Common myeloid progenitor, CD34-positive (primary cell): ENCODE results near the gene EMB.
"Not testable (repeated sequence)": the region's sequence is repeated elsewhere in the genome, so short reads cannot be mapped to it uniquely, and the experiment has no call there.

Source experiments
- CTCF ChIA-PET: fragments of 350-600 bp; sonication (Branson Sonifier 250); formaldehyde crosslinking; loops from one replicate; lab custom pipeline; 2021; ENCODE audit warnings: antibody characterized with exemption; lab: Charles Lee
- POLR2A ChIA-PET: fragments of 350-600 bp; sonication (Branson Sonifier 250); formaldehyde crosslinking; loops from one replicate; lab custom pipeline; 2021; ENCODE audit warnings: antibody characterized with exemption; lab: Charles Lee
- DNase-seq, 3 donors: peaks; one replicate each; pipeline versions ENCODE4 v3.0.0 to v3.0.0-alpha.2; 2013
- H3K27ac ChIP-seq, 2 experiments: 1 replicate in 1 of 2; 2 replicates in 1 of 2; pipeline ENCODE4 v1.7.0; 2013; ENCODE audit warnings: inconsistent platforms in 2 of 2, low read length in 2 of 2, mild to moderate bottlenecking in 2 of 2, low read depth in 1 of 2, moderate library complexity in 1 of 2; ENCODE audit not compliant: severe bottlenecking in 2 of 2, insufficient read depth in 1 of 2, poor library complexity in 1 of 2
- H3K27me3 ChIP-seq, 5 experiments: replicated peaks in 2 of 5; 1 replicate in 3 of 5; 2 replicates in 2 of 5; pipeline versions ENCODE4 v1.6.1 to v1.7.0; 2013; ENCODE audit warnings: low read length in 4 of 5, mild to moderate bottlenecking in 2 of 5, moderate library complexity in 2 of 5, inconsistent platforms in 1 of 5; ENCODE audit not compliant: insufficient read depth in 5 of 5, control insufficient read depth in 4 of 5
- H3K36me3 ChIP-seq, 4 experiments: 1 replicate in 2 of 4; 2 replicates in 2 of 4; pipeline versions ENCODE4 v1.6.1 to v1.7.0; 2013; ENCODE audit warnings: low read length in 3 of 4, control low read depth in 1 of 4, mild to moderate bottlenecking in 1 of 4; ENCODE audit not compliant: control insufficient read depth in 4 of 4, insufficient read depth in 4 of 4
- H3K4me1 ChIP-seq, 4 experiments: 1 replicate in 3 of 4; 2 replicates in 1 of 4; pipeline versions ENCODE4 v1.6.1 to v1.7.1; 2013; ENCODE audit warnings: low read length in 3 of 4, mild to moderate bottlenecking in 3 of 4, control low read depth in 1 of 4, inconsistent platforms in 1 of 4, moderate library complexity in 1 of 4; ENCODE audit not compliant: control insufficient read depth in 4 of 4, insufficient read depth in 4 of 4; ENCODE audit errors: control extremely low read depth in 1 of 4
- H3K4me3 ChIP-seq, 7 experiments: 1 replicate in 4 of 7; 2 replicates in 3 of 7; pipeline versions ENCODE4 v1.5.1 to v1.7.0; 2013; ENCODE audit warnings: mild to moderate bottlenecking in 7 of 7, low read length in 6 of 7, moderate library complexity in 6 of 7, inconsistent platforms in 2 of 7, low read depth in 2 of 7, control low read depth in 1 of 7; ENCODE audit not compliant: insufficient read depth in 4 of 7, control insufficient read depth in 1 of 7; ENCODE audit errors: extremely low read depth in 1 of 7
- H3K9me3 ChIP-seq, 5 experiments: 1 replicate in 4 of 5; 2 replicates in 1 of 5; pipeline versions ENCODE4 v1.6.1 to v1.7.1; 2013; ENCODE audit warnings: low read length in 4 of 5, mild to moderate bottlenecking in 2 of 5, inconsistent platforms in 1 of 5, low read depth in 1 of 5, moderate library complexity in 1 of 5; ENCODE audit not compliant: control insufficient read depth in 4 of 5, insufficient read depth in 2 of 5; ENCODE audit errors: control extremely low read depth in 1 of 5
- WGBS: methylation state at CpG from one replicate; pipeline ENCODE4 v1.1.5; 2013; ENCODE audit not compliant: insufficient coverage; 5-methylcytosine and 5-hydroxymethylcytosine counted together

The EMB gene

DNA sequence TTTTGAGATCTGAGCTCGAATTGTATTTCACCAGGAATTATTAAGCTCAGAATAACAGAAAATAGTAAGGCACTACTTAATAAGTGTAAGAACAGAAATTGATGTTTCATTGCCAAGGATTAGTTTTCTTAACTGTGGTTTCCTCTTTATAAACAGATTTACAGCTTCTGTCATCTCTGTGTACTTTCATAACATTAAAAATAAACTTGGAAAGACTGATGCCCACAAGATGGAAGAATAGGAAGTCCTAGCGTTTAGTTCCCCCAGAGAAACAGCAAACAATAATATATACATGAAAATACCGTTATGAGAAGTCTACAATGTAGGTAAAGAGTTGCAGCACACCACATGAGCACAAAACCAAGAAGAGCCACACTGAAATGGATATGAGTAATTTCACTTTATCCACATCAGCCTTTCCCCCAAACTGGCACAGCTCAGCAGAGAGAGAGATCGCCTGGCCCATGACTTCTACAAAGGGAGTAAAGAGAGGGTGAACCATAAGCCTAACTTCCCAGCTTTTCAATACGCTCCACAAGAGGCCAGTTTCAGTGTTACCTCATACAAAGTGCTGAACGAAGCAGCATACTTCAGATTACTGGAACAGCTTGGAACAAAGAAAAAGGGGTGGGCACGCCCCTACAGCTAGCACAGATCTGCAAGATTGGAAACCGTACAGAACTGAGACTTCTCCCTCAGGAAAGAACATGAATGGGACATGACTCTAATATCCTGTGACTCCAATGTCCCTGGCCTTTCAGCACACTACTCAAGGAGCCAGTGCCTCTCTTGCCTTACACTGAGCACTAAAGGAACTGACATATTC is 75.4 kb downstream of the EMB start:
- Histone ChIP-seq H3K27ac (peak overlapping the region; percentile 33 to 51), H3K36me3 (no peaks in the 10 kb centered on the region), H3K4me1 (peaks cover 12 to 28% (median 20%) of the 10 kb centered on the region in 4 experiments), H3K9me3 (peaks cover 0 to 7% (median 4%) of the 10 kb centered on the region in 5 experiments), H3K27me3 (no peaks in the 10 kb centered on the region), H3K4me3 (peak overlapping the region in 3 of 7 experiments; percentile 19 to 52 (median 51))
- POLR2A ChIA-PET: no interaction called here
- 24% methylated on average over 4 of the region's 8 CpGs for WGBS
- CTCF ChIA-PET: no interaction called here
- peak; percentile 14 to 76 (median 50) for DNase-seq

DNA sequence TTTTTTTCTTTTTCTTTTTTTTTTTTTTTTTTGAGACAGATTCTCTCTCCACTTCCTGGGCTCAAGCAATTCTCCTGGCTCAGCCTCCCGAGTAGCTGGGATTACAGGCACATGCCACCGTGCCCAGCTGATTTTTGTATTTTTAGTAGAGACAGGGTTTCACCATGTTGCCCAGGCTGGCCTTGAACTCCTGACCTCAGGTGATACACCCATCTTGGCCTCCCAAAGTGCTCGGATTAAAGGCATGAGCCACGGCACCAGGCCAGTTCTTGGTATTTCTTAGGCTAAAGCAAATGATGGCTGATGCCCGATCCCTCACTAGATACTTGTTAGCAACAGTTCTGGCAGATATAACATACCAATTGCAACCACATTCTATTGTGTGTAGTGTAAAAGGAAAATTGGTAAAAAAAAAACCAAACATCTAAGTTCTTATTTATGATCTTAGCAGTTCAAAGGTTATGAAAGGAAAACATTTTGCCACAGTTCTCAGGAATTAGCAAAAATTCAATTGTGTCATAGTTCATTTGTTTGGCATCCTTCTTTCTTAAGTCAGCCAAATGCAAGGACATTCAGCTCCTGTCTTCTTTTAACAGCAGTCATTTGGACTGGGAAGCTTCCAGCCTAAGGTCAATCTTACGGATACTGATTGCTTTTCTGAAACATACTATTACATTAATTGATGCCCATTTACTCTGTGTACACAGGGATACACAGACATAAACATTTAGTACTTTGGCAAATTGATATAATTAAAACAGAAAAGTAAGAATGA is 76.4 kb downstream of the EMB start:
- 20% methylated on average over 4 of the region's 6 CpGs for WGBS

DNA sequence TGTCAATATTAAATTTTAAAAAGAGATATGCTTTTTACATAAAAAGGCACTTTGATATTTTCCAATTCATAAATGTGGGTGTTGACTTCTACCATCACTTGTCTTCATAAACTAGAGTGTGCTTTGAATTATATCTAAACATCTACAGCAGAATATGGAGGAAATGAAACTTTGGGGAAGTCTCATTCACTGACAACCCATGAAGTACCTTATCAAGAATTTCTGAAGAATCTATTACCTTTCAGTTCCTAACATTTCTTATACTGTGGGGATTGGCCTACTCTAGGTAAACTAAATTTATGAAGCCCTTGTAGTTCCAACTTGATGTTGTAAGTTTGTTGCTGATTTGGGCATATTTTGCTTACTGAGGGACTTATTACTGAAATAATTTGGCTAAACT is 81.9 kb downstream of the EMB start:
- no peaks in the 10 kb centered on the region for H3K27me3 ChIP-seq
- peaks cover 0 to 4% (median 1%) of the 10 kb centered on the region in 5 experiments for H3K9me3 ChIP-seq
- no peaks in the 10 kb centered on the region for H3K36me3 ChIP-seq
- ChIA-PET CTCF (no interaction called here), POLR2A (no interaction called here)
- H3K4me3 ChIP-seq: no peak overlapping the region
- H3K4me1 ChIP-seq: peaks cover 4 to 13% (median 7%) of the 10 kb centered on the region in 4 experiments
- H3K27ac ChIP-seq: no peak overlapping the region
- no peak for DNase-seq

More for the DNA sequence above, 76.4 kb downstream of the EMB start:
- H3K4me3 ChIP-seq, CTCF ChIA-PET, POLR2A ChIA-PET, H3K36me3 ChIP-seq, H3K27ac ChIP-seq, H3K9me3 ChIP-seq, H3K27me3 ChIP-seq: not testable (repeated sequence)
- peaks cover 12 to 28% (median 20%) of the 10 kb centered on the region in 4 experiments for H3K4me1 ChIP-seq
- DNase-seq: peak in 2 of 3 donors; percentile 11 to 35

DNA sequence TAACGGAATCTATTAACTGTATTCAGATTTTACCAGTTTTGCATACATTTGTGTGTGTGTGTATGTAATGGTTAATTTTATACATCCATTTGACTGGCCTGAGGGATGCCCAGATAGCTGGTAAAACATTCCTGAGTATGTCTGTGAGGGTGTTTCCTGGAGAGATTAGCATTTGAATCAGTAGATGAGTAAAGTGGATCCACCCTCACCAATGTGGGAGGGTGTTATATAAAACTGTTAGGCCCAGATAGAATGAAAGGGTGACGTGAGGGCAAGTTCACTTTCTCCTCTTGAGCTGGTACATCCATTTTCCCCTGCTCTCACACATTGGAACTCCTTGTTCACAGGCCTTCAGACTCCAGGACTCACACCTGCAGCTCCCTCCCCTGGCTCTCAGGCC is 88.7 kb downstream of the EMB start:
- H3K4me3 ChIP-seq: no peak overlapping the region
- CTCF ChIA-PET: no interaction called here
- POLR2A ChIA-PET: no interaction called here
- no peaks in the 10 kb centered on the region for H3K9me3 ChIP-seq
- no peaks in the 10 kb centered on the region for H3K36me3 ChIP-seq
- H3K27me3 ChIP-seq: no peaks in the 10 kb centered on the region
- no peaks in the 10 kb centered on the region for H3K4me1 ChIP-seq
- WGBS: 100% methylated on average over 1 of the region's 2 CpGs
- no peak overlapping the region for H3K27ac ChIP-seq
- no peak for DNase-seq
